IMR-90 (cell line): ENCODE data around the gene HNRNPLL. TPM values are rescaled to one million over a fixed set of nuclear protein-coding genes. Genes with fewer than 3 reads are reported as not detected.

Experiments used
- ATAC-seq: fragments of 200-7000 bp; cut with Tn5 transposase; 2 replicates; pipeline ENCODE4 v1.9.1; 2020; ENCODE audit warnings: low read depth, mild to moderate bottlenecking, moderate library complexity
- BruUV-seq: library from RNA; stranded (reverse); fragments of 400-500 nt; replicated peaks from 2 replicates; lab custom pipeline; 2021; lab: Mats Ljungman, UMichigan
- CTCF ChIA-PET: fragments of 300-600 bp; formaldehyde crosslinking; extraction: SDS; loops from one replicate; lab custom pipeline; 2021; ENCODE audit warnings: antibody characterized with exemption; lab: Yijun Ruan, JAX
- POLR2A ChIA-PET: fragments of 300-600 bp; sonication (Branson Sonifier 250); formaldehyde crosslinking; loops from one replicate; lab custom pipeline; 2022; ENCODE audit warnings: antibody characterized with exemption; ENCODE audit not compliant: unreplicated experiment; lab: Charles Lee
- DNase-seq: peaks from one replicate; pipeline ENCODE4 v3.0.0; 2013
- H2AFZ ChIP-seq: replicated peaks from 2 replicates; pipeline ENCODE3; 2013; ENCODE audit warnings: low read length, mild to moderate bottlenecking; ENCODE audit not compliant: poor library complexity
- H2AK5ac ChIP-seq: 2 replicates; pipeline ENCODE4 v1.6.1; 2013; ENCODE audit warnings: low read depth, low read length, inconsistent platforms
- H2AK9ac ChIP-seq: replicated peaks from 2 replicates; pipeline ENCODE3; 2013; ENCODE audit warnings: mild to moderate bottlenecking, low read depth, low read length, moderate library complexity; ENCODE audit not compliant: poor library complexity
- H2BK120ac ChIP-seq: 2 replicates; pipeline ENCODE4 v1.6.1; 2013; ENCODE audit warnings: low read depth, low read length, inconsistent platforms
- H2BK15ac ChIP-seq: 3 replicates; pipeline ENCODE4 v1.6.1; 2013; ENCODE audit warnings: low read depth, low read length, inconsistent platforms
- H2BK20ac ChIP-seq: 2 replicates; pipeline ENCODE4 v1.6.1; 2013; ENCODE audit warnings: low read depth, mild to moderate bottlenecking, inconsistent platforms, low read length, moderate library complexity
- H2BK5ac ChIP-seq: 2 replicates; pipeline ENCODE4 v1.6.1; 2013; ENCODE audit warnings: mild to moderate bottlenecking, low read depth, low read length, inconsistent platforms; ENCODE audit not compliant: poor library complexity, severe bottlenecking
- H3K14ac ChIP-seq: replicated peaks from 2 replicates; pipeline ENCODE4 v1.6.1; 2013; ENCODE audit warnings: low read depth, low read length, inconsistent platforms
- H3K18ac ChIP-seq: 2 replicates; pipeline ENCODE4 v1.6.1; 2013; ENCODE audit warnings: low read depth, low read length, control low read depth
- H3K23ac ChIP-seq: 2 replicates; pipeline ENCODE4 v1.6.1; 2013; ENCODE audit warnings: low read depth, low read length, inconsistent platforms
- H3K27ac ChIP-seq: 2 replicates; pipeline ENCODE4 v1.5.1; 2013; ENCODE audit warnings: mild to moderate bottlenecking, control low read depth, low read length; ENCODE audit not compliant: insufficient read depth
- H3K27me3 ChIP-seq: 2 replicates; pipeline ENCODE4 v1.6.1; 2013; ENCODE audit warnings: low read length; ENCODE audit not compliant: control insufficient read depth, insufficient read depth
- H3K36me3 ChIP-seq: 2 replicates; pipeline ENCODE4 v1.6.1; 2013; ENCODE audit warnings: low read length, mixed read lengths; ENCODE audit not compliant: control insufficient read depth, insufficient read depth
- H3K4ac ChIP-seq: 2 replicates; pipeline ENCODE4 v1.6.1; 2013; ENCODE audit warnings: low read depth, low read length, inconsistent platforms
- H3K4me1 ChIP-seq: 2 replicates; pipeline ENCODE4 v1.6.1; 2013; ENCODE audit warnings: low read length, mixed read lengths; ENCODE audit not compliant: control insufficient read depth, insufficient read depth
- H3K4me2 ChIP-seq: 2 replicates; pipeline ENCODE4 v1.6.1; 2013; ENCODE audit warnings: low read depth, mild to moderate bottlenecking, control low read depth, low read length, moderate library complexity
- H3K4me3 ChIP-seq: 2 replicates; pipeline ENCODE4 v1.5.1; 2013; ENCODE audit warnings: low read depth, mild to moderate bottlenecking, control low read depth, low read length, moderate library complexity; ENCODE audit not compliant: insufficient read depth
- H3K56ac ChIP-seq: 2 replicates; pipeline ENCODE4 v1.6.1; 2013; ENCODE audit warnings: low read length, inconsistent platforms; ENCODE audit not compliant: insufficient read depth; ENCODE audit errors: extremely low read depth
- H3K79me1 ChIP-seq, 2 experiments: 2 replicates each; pipeline ENCODE4 v1.6.1; 2013; ENCODE audit warnings: low read length in 2 of 2, inconsistent platforms in 1 of 2, low read depth in 1 of 2
- H3K9ac ChIP-seq: 2 replicates; pipeline ENCODE4 v1.6.1; 2013; ENCODE audit warnings: low read depth, low read length, control low read depth
- H3K9me1 ChIP-seq: 2 replicates; pipeline ENCODE4 v1.6.1; 2013; ENCODE audit warnings: low read length, inconsistent platforms; ENCODE audit not compliant: insufficient read depth
- H3K9me3 ChIP-seq: 2 replicates; pipeline ENCODE4 v1.6.1; 2013; ENCODE audit warnings: low read length; ENCODE audit not compliant: control insufficient read depth, insufficient read depth
- H4K20me1 ChIP-seq: 2 replicates; pipeline ENCODE4 v1.6.1; 2013; ENCODE audit warnings: low read length, inconsistent platforms; ENCODE audit not compliant: insufficient read depth
- H4K5ac ChIP-seq: 2 replicates; pipeline ENCODE4 v1.6.1; 2013; ENCODE audit warnings: mild to moderate bottlenecking, low read depth, low read length, control low read depth
- H4K8ac ChIP-seq, 2 experiments: 2 replicates each; pipeline ENCODE4 v1.6.1; 2013; ENCODE audit warnings: low read depth in 2 of 2, low read length in 2 of 2, control low read depth in 1 of 2, inconsistent platforms in 1 of 2
- H4K91ac ChIP-seq: 2 replicates; pipeline ENCODE4 v1.6.1; 2013; ENCODE audit warnings: low read depth, low read length, inconsistent platforms; ENCODE audit not compliant: insufficient read depth
- BHLHE40 ChIP-seq: fragments of 150-350 bp; IDR thresholded peaks from 2 replicates; pipeline ENCODE4 v1.6.1; 2016; ENCODE audit warnings: mild to moderate bottlenecking, low read depth, low read length
- CEBPB ChIP-seq: IDR thresholded peaks from 2 replicates; pipeline ENCODE4 v1.6.1; 2012; ENCODE audit warnings: low read depth, low read length, improper control_type of control experiment
- CHD1 ChIP-seq: IDR thresholded peaks from 2 replicates; pipeline ENCODE4 v1.6.1; 2012; ENCODE audit warnings: low read depth, low read length, improper control_type of control experiment
- FOS ChIP-seq: fragments of 150-350 bp; IDR thresholded peaks from 2 replicates; pipeline ENCODE4 v1.6.1; 2016; ENCODE audit warnings: low read depth, low read length
- MAFK ChIP-seq: IDR thresholded peaks from 2 replicates; pipeline ENCODE4 v1.6.1; 2012; ENCODE audit warnings: low read depth, low read length, improper control_type of control experiment
- MAZ ChIP-seq: IDR thresholded peaks from 2 replicates; pipeline ENCODE4 v1.6.1; 2012; ENCODE audit warnings: low read depth, mild to moderate bottlenecking, low read length, improper control_type of control experiment, moderate library complexity, borderline replicate concordance
- MXI1 ChIP-seq: IDR thresholded peaks from 2 replicates; pipeline ENCODE4 v1.6.1; 2012; ENCODE audit warnings: low read depth, mild to moderate bottlenecking, low read length, moderate library complexity, borderline replicate concordance
- NFE2L2 ChIP-seq: fragments of 150-350 bp; IDR thresholded peaks from 2 replicates; pipeline ENCODE4 v1.6.1; 2016; ENCODE audit warnings: low read depth, mild to moderate bottlenecking, low read length
- POLR2A ChIP-seq: IDR thresholded peaks from 2 replicates; pipeline ENCODE4 v1.6.1; 2012; ENCODE audit warnings: mild to moderate bottlenecking, low read depth, low read length
- RAD21 ChIP-seq: IDR thresholded peaks from 2 replicates; pipeline ENCODE4 v1.6.1; 2012; ENCODE audit warnings: low read length, improper control_type of control experiment
- RCOR1 ChIP-seq: IDR thresholded peaks from 2 replicates; pipeline ENCODE4 v1.6.1; 2012; ENCODE audit warnings: mild to moderate bottlenecking, low read length, improper control_type of control experiment; ENCODE audit not compliant: insufficient replicate concordance
- RFX5 ChIP-seq: IDR thresholded peaks from 2 replicates; pipeline ENCODE4 v1.8.0; 2012; ENCODE audit warnings: low read depth, mild to moderate bottlenecking, low read length, moderate library complexity
- SMC3 ChIP-seq: fragments of 150-350 bp; IDR thresholded peaks from 2 replicates; pipeline ENCODE4 v1.6.1; 2016; ENCODE audit warnings: low read depth, mild to moderate bottlenecking, antibody characterized with exemption, low read length, moderate library complexity
- USF2 ChIP-seq: fragments of 150-350 bp; IDR thresholded peaks from 2 replicates; pipeline ENCODE4 v1.6.1; 2017; ENCODE audit warnings: mild to moderate bottlenecking, antibody characterized with exemption, low read length, low read depth
- WGBS, 2 experiments: methylation state at CpG; one replicate each; pipeline versions ENCODE4 v1.1.5 to v1.1.7; 2013; ENCODE audit warnings: missing lambda C conversion rate in 2 of 2; ENCODE audit not compliant: insufficient read length in 1 of 2; ENCODE audit errors: extremely low coverage in 2 of 2; 5-methylcytosine and 5-hydroxymethylcytosine counted together
- dilution Hi-C: fragments of 300-500 bp; cut with HindIII; formaldehyde crosslinking; loops from one replicate; pipeline ENCODE4 v1.14.3; 2018; ENCODE audit warnings: low sequenced_read_pairs; ENCODE audit not compliant: unreplicated experiment
- in situ Hi-C: fragments of 300-500 bp; cut with MboI; formaldehyde crosslinking; loops from 3 replicates; pipeline ENCODE4 v1.14.3; 2019; ENCODE audit warnings: low sequenced_read_pairs, inconsistent platforms, mixed read lengths
- intact Hi-C: fragments of 100-400 bp; cut with micrococcal nuclease; formaldehyde crosslinking; loops from 2 replicates; pipeline ENCODE4 v1.10.0; 2022
- polyA plus RNA-seq, 3 experiments: library from polyadenylated mRNA; depleted of rRNA; stranded (reverse); fragments of >200 nt; gene quantifications; 2 replicates each; pipeline ENCODE4 v1.2.3, GENCODE V29; 2012; ENCODE audit warnings: low replicate concordance in 1 of 3
- total RNA-seq: library from RNA; depleted of rRNA; stranded (reverse); fragments of >200 nt; gene quantifications from 2 replicates; pipeline ENCODE4 v1.2.3, GENCODE V29; 2012
- TF ChIP-seq, protein P1 (sequence below): fragments of 150-350 bp; IDR thresholded peaks from 2 replicates; pipeline ENCODE4 v1.6.1; 2016; ENCODE audit warnings: low read depth, mild to moderate bottlenecking, low read length, moderate library complexity, borderline replicate concordance
- TF ChIP-seq, protein P2 (sequence below): conservative IDR thresholded peaks from 2 replicates; pipeline ENCODE4 v1.5.1; 2012; ENCODE audit warnings: mild to moderate bottlenecking, low read depth, low read length, improper control_type of control experiment

The HNRNPLL gene
- total and polyA plus RNA-seq, 2 of the 4 experiments (the other 2 are of a cell fraction) = 23.7 to 53.1 TPM

DNA sequence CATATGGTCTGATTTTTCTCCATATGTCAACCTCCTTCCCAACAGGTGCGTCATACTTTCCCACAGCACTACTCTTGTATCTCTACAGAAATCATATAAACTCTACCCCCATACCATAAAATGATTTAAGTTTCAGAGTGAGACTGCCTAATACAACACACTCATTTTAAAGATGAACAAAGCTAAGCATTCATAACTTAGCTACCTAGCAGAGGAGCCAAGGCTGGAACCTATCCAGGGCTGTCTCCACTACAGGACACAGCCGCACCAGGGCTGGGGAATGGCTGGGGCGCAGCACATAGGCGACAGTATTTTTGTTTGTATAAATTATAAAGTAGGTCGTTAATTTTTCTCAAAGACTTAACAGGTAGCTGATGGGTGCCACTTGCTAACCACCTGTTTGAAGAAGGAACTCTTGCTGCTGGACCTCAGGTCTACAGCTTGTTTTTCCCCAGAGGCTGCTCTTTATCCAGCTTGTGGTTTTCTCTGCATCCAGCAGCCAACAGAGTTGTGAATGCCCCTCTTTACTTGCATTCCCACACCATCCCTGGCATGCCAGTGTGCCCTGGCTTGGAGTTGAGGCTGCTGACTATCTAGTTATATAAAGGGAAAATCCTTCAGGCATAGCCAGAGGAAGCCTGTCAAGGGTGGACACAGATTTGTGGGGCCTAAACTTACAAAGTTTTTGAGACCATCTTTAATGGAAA lies 62.0 kb downstream of the HNRNPLL start:
- no peaks in the 10 kb centered on the region for H3K9me3 ChIP-seq
- H4K91ac ChIP-seq = no peak overlapping the region
- no peak overlapping the region for H3K56ac ChIP-seq
- no peaks in the 10 kb centered on the region for H3K36me3 ChIP-seq
- ChIA-PET CTCF (interaction anchor here (0.6 to 1.7 kb wide), 2 partner anchors 33 to 230 kb away, joined by 4 to 8 read pairs; no protein-coding TSS in a partner anchor), POLR2A (no interaction called here)
- dilution Hi-C loops (no loop called here), in situ Hi-C loops (no loop called here), intact Hi-C loops (no loop called here)
- H3K4ac ChIP-seq = no peak overlapping the region
- H2BK120ac ChIP-seq = no peak overlapping the region
- H4K20me1 ChIP-seq = no peaks in the 10 kb centered on the region
- H3K4me2 ChIP-seq = no peak overlapping the region
- H4K5ac ChIP-seq = no peak overlapping the region
- no peaks in the 10 kb centered on the region for H3K9me1 ChIP-seq
- no peak overlapping the region for H2BK20ac ChIP-seq
- TF ChIP-seq FOS = no peak
- no peak for TF ChIP-seq CEBPB
- TF ChIP-seq, protein P1, sequence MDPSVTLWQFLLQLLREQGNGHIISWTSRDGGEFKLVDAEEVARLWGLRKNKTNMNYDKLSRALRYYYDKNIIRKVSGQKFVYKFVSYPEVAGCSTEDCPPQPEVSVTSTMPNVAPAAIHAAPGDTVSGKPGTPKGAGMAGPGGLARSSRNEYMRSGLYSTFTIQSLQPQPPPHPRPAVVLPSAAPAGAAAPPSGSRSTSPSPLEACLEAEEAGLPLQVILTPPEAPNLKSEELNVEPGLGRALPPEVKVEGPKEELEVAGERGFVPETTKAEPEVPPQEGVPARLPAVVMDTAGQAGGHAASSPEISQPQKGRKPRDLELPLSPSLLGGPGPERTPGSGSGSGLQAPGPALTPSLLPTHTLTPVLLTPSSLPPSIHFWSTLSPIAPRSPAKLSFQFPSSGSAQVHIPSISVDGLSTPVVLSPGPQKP = no peak
- TF ChIP-seq CHD1 = no peak
- no peak for TF ChIP-seq MXI1
- no peak for TF ChIP-seq RCOR1
- no peak for TF ChIP-seq MAFK
- TF ChIP-seq BHLHE40 = no peak
- no peak for TF ChIP-seq SMC3
- TF ChIP-seq, protein P2, sequence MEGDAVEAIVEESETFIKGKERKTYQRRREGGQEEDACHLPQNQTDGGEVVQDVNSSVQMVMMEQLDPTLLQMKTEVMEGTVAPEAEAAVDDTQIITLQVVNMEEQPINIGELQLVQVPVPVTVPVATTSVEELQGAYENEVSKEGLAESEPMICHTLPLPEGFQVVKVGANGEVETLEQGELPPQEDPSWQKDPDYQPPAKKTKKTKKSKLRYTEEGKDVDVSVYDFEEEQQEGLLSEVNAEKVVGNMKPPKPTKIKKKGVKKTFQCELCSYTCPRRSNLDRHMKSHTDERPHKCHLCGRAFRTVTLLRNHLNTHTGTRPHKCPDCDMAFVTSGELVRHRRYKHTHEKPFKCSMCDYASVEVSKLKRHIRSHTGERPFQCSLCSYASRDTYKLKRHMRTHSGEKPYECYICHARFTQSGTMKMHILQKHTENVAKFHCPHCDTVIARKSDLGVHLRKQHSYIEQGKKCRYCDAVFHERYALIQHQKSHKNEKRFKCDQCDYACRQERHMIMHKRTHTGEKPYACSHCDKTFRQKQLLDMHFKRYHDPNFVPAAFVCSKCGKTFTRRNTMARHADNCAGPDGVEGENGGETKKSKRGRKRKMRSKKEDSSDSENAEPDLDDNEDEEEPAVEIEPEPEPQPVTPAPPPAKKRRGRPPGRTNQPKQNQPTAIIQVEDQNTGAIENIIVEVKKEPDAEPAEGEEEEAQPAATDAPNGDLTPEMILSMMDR = no peak
- no peak for TF ChIP-seq RAD21
- TF ChIP-seq MAZ = no peak
- TF ChIP-seq NFE2L2 = no peak
- no peak for TF ChIP-seq USF2
- TF ChIP-seq POLR2A = no peak
- TF ChIP-seq RFX5 = no peak
- ATAC-seq = no peak
- no peak overlapping the region for H2AFZ ChIP-seq
- H3K27ac ChIP-seq = no peak overlapping the region
- no peak overlapping the region for H2AK5ac ChIP-seq
- H3K4me3 ChIP-seq = no peak overlapping the region
- H3K14ac ChIP-seq = no peak overlapping the region
- no peak overlapping the region for H3K9ac ChIP-seq
- 67% methylated on average over 2 of the region's 5 CpGs; no CpG with 5 or more reads in 1 of the 2 experiments for WGBS, 2 experiments
- no peaks in the 10 kb centered on the region for H3K79me1 ChIP-seq
- H4K8ac ChIP-seq = no peak overlapping the region
- no peak overlapping the region for H3K23ac ChIP-seq
- H2BK15ac ChIP-seq = no peak overlapping the region
- 0 out of 2 replicates have a peak, but pooled peaks cover 2% of the 10 kb centered on the region for H3K27me3 ChIP-seq
- no peak for DNase-seq
- peaks cover 9% of the 10 kb centered on the region; the same call in 1 of the 2 replicates for H3K4me1 ChIP-seq
- no TSS peak for BruUV-seq
- no peak overlapping the region for H2AK9ac ChIP-seq
- H3K18ac ChIP-seq = no peak overlapping the region
- no peak overlapping the region for H2BK5ac ChIP-seq
